ENCODE results near the gene KRTAP4-6.

- no peak for TF ChIP-seq POLR2A (IDR thresholded peaks at IDR 0.05)
- TF ChIP-seq CTCF (IDR thresholded peaks at IDR 0.05 in 8 of 11, conservative IDR thresholded peaks at IDR 0.05 in 3 of 11) = no peak
Observed at GRCh38 chr17:41163828-41164227, 23.5 kb upstream of the KRTAP4-6 start.
